GM13976 (cell line): ENCODE measurements around the gene ENAH.

Experiments used
- DNase-seq: peaks from one replicate; pipeline ENCODE4 v3.0.0; 2012; ENCODE audit warnings: low spot score
- in situ Hi-C: fragments of 300-500 bp; cut with MboI; formaldehyde crosslinking; loops from one replicate; pipeline ENCODE4 v1.12.0; 2022; ENCODE audit warnings: low sequenced_read_pairs, mixed read lengths, inconsistent platforms; ENCODE audit not compliant: unreplicated experiment
- TF ChIP-seq, protein P1 (sequence below): IDR thresholded peaks from 2 replicates; pipeline ENCODE4 v1.5.1; 2012; ENCODE audit warnings: borderline replicate concordance, mild to moderate bottlenecking; ENCODE audit not compliant: insufficient read depth; ENCODE audit errors: extremely low read depth, missing control alignments, control extremely low read depth

Gene ENAH

DNA sequence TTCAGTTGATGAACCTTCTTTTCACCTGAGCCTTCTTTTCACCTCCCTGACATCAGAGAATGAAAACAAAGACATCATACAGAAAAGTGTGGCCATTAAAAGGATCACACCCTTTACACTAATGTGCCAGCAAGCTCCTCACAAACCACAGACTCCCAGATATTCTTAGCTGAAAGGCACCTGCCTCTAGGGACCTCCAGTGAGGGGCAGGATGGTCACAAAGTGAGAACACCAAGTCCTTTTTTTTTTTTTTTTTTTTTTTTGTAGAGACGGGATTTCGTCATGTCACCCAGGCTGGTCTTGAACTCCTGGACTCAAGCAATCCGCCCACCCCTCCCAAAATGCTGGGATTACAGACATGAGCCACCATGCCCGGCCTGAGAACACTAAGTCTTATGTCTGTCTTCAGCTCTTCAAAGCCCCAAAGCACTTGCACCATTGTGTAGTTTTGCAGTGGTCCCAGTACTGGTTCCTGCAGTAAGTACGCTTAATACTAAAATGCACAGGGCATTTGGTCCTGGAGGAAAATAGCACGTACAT lies 166.9 kb downstream of the ENAH start:
- TF ChIP-seq, protein P1, sequence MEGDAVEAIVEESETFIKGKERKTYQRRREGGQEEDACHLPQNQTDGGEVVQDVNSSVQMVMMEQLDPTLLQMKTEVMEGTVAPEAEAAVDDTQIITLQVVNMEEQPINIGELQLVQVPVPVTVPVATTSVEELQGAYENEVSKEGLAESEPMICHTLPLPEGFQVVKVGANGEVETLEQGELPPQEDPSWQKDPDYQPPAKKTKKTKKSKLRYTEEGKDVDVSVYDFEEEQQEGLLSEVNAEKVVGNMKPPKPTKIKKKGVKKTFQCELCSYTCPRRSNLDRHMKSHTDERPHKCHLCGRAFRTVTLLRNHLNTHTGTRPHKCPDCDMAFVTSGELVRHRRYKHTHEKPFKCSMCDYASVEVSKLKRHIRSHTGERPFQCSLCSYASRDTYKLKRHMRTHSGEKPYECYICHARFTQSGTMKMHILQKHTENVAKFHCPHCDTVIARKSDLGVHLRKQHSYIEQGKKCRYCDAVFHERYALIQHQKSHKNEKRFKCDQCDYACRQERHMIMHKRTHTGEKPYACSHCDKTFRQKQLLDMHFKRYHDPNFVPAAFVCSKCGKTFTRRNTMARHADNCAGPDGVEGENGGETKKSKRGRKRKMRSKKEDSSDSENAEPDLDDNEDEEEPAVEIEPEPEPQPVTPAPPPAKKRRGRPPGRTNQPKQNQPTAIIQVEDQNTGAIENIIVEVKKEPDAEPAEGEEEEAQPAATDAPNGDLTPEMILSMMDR, result no peak
- DNase-seq, result no peak
- in situ Hi-C loops, result no loop called here

DNA sequence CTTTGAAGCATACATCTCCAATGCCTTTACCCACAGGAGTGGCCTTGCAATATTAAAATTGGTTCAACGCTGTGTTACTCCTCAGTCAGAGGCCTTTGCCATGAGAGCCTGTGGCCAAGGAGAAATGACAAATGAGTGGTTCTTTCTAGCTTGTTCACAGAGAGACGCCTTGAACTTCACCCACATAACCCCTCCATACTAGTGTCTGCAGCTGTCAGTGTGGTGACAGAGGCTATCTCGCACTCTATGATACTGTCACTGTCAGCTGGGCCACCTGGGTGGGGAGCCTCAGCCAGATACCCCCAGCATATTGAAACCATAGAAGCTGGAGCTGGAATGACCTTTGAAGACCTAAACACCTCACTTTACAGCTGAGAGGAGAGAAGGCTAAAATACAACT lies 167.7 kb downstream of the ENAH start:
- in situ Hi-C loops, result no loop called here
- DNase-seq, result no peak
- TF ChIP-seq, protein P1, result no peak

DNA sequence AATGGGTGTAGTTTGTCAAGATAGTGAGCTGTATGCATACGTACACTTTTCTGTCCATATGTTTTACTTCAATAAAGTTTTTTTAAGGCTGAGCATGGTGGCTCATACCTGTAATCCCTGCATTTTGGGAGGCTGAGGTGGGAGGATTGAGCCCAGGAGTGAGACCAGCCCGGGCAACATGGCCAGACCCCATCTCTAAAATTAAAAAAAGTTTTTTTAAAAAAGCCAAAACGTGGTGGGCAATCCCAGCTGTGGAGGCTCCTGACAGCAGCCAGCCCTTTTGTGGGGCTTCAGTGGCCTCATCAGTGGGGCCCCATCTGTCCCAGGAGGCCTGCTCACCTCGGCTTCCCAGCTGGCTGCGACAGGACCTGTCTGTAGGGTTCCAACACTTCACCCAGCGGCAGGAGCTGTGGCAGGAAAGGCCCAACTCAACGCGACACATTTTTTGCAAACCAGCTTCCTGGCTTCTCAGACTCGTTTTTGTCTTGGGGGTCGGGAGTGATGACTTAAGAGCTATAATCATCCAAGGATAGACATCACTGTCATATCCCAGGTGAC lies 168.2 kb downstream of the ENAH start:
- no peak for DNase-seq
- in situ Hi-C loops, result no loop called here
- TF ChIP-seq, protein P1, result no peak

DNA sequence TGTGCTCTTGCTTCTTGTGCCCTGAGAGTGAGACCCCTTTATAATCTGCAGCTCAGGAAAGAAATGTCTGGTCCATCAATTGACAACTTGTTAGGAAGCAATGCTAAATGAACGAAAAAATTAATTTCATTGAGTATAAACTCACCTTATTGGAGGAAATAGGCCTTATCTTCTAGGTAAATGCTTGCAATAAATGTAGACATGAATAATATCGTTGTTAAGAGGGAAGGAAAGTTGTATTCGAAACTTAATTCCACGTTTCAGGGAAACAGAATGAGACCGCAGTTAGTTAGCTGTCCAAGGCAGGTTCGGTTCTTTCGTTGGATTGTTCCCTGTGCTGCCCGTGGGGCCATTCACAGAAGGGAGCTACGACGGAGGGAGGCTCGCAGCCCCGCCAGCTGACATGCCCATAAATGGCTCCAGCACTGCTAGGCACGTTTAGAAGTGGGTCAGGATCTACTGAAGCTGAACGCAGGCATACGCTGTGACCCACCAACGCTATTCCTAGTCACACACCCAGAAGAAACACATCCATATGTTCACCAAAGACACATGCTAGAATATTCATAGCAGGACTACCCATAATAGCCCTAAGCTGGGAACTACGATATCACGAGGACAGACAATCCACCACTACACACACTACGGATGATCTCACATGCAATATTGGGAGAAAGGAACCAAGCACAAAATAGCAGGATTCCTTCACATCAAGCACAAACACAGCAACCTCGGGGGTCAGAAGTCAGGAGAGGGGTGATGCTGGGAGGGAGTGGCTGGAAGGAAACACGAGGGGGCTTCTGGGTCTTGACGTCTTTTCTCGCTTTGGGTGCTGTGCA lies 168.9 kb downstream of the ENAH start:
- in situ Hi-C loops, result no loop called here
- TF ChIP-seq, protein P1, result no peak
- DNase-seq, result no peak

DNA sequence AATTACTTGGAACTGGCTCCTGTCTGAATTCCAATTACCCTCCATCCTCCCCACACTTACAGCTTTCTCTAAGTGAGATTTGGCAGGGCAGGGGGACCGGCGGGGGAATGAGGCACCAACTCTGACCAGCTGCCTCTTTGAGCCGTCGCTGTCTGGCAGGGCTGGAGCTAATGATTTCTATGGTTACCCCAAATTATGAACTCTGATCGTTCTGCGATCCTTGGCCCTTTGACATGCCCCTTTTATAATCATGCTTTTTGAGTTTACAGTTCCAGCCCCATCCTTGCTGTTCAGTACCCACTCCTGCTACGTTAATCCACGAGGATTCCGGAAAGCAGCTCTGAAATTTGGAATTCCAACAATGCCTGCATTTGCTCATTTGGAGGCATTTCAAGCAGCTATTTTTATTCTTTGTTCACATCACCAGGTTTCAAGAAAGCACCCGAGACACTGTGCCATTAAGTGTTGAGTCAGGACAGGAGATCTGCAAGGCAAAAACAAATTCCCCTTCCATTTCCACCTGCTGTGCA lies 170.4 kb downstream of the ENAH start:
- TF ChIP-seq, protein P1, result no peak
- in situ Hi-C loops, result no loop called here
- no peak for DNase-seq

DNA sequence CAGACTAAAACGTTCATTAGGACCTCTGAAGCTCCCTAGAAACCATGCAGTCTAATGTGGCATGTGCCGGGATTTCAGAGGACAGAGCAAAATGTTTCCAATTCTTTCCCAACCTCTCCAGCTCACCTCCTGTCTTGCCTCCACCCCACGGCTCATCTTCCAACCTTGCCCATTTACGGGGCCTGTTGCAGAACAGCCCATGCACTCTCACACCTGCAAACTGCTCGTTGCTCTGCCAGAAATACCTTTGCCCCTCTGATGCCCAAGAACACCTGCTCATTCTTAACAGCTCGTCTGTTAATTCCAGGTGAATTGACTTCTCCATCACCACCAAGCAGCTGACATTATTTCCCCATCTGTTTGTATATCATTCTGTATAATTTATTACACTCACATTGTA lies 171.2 kb downstream of the ENAH start:
- TF ChIP-seq, protein P1, result no peak
- no peak for DNase-seq
- in situ Hi-C loops, result no loop called here
